GM15510 (cell line): ENCODE data around the gene RBBP8NL.

ENCODE experiments used
- POLR2A ChIP-seq: IDR thresholded peaks from 3 replicates; pipeline ENCODE4 v1.6.1; 2011; ENCODE audit warnings: borderline replicate concordance; ENCODE audit not compliant: insufficient read length; ENCODE audit errors: extremely low read depth

The RBBP8NL gene

GRCh38 chr20:62437927-62438326 lies 10.6 kb upstream of the RBBP8NL start:
- TF ChIP-seq POLR2A = no peak

- TF ChIP-seq POLR2A = no peak
Measured at GRCh38 chr20:62437496-62437895, 10.2 kb upstream of the RBBP8NL start.

- no peak for TF ChIP-seq POLR2A
Measured at GRCh38 chr20:62436692-62437091, 9.4 kb upstream of the RBBP8NL start.

- no peak for TF ChIP-seq POLR2A
Measured at GRCh38 chr20:62433658-62434497, 6.5 kb upstream of the RBBP8NL start.

- no peak for TF ChIP-seq POLR2A
Measured at GRCh38 chr20:62430866-62431447, 3.6 kb upstream of the RBBP8NL start.

- no peak for TF ChIP-seq POLR2A
Measured at GRCh38 chr20:62430311-62430853, 3.0 kb upstream of the RBBP8NL start.

GRCh38 chr20:62429455-62430310 lies 2.3 kb upstream of the RBBP8NL start:
- no peak for TF ChIP-seq POLR2A

- no peak for TF ChIP-seq POLR2A
Measured at GRCh38 chr20:62428396-62429295, 1.3 kb upstream of the RBBP8NL start.

GRCh38 chr20:62428002-62428372 lies 648 bp upstream of the RBBP8NL start:
- no peak for TF ChIP-seq POLR2A

- TF ChIP-seq POLR2A = no peak
Measured at GRCh38 chr20:62426699-62427131, 624 bp downstream of the RBBP8NL start.

- TF ChIP-seq POLR2A = no peak
Measured at GRCh38 chr20:62425281-62426058, 1.9 kb downstream of the RBBP8NL start.

- TF ChIP-seq POLR2A = no peak
Measured at GRCh38 chr20:62424249-62425107, 2.9 kb downstream of the RBBP8NL start.
